ENCODE measurements around the gene OSBPL5.

GRCh38 chr11:3121931-3122774 lies 43.0 kb downstream of the OSBPL5 start:
- TF ChIP-seq RBAK (tag by site-specific recombination; IDR thresholded peaks at IDR 0.05) (no peak), ZBTB21 (tag by site-specific recombination; IDR thresholded peaks at IDR 0.05) (no peak), ZNF76 (tag by site-specific recombination; IDR thresholded peaks at IDR 0.05; ENCODE audit: borderline replicate concordance, low read depth) (no peak), ZNF18 (tag by site-specific recombination; IDR thresholded peaks at IDR 0.05) (no peak), ZNF26 (tag by site-specific recombination; IDR thresholded peaks at IDR 0.05) (no peak), ZNF292 (tag by site-specific recombination; IDR thresholded peaks at IDR 0.05; ENCODE audit: borderline replicate concordance, low read depth) (no peak), CTCF (tag by site-specific recombination; IDR thresholded peaks at IDR 0.05) (no peak), ZNF704 (tag by site-specific recombination; IDR thresholded peaks at IDR 0.05) (no peak), ZSCAN30 (tag by site-specific recombination; IDR thresholded peaks at IDR 0.05) (no peak), REPIN1 (tag by site-specific recombination; IDR thresholded peaks at IDR 0.05; ENCODE audit: low read depth) (no peak), ZBTB26 (tag by site-specific recombination; optimal IDR thresholded peaks at IDR 0.05) (no peak), ZNF404 (tag by site-specific recombination; IDR thresholded peaks at IDR 0.05) (no peak), ZBTB10 (tag by site-specific recombination; IDR thresholded peaks at IDR 0.05) (no peak)

Data from HEK293 (cell line).